Measurements from ENCODE around the gene ZNF81.
"Not testable (repeated sequence)": the region's sequence is repeated elsewhere in the genome, so short reads cannot be mapped to it uniquely, and the experiment has no call there.

The ZNF81 gene

DNA sequence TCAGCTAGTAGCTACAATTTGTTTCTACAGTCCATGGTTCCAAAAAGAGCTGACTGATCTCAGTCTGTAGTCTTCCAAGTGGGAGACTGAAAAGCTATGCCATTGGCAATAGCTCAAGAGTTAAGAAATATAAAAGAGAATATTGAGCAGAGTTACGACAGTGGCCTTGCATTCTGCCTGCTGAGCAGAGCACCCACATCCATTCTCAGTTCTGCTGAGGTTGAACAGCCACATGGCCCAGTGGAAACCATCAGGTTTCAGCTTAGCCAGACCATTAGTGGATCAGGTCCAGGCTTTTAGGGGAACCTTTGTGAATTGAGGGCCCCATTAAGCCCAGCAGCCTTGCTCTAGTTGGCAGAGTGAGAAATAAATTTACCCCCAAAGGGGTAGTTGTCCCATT, 28.1 kb downstream of the ZNF81 start:
- no peaks in the 10 kb centered on the region for H3K4me1 Mint-ChIP-seq (ENCODE audit: low read depth)
- no peak overlapping the region for H3K27ac Mint-ChIP-seq
- peaks cover 15% of the 10 kb centered on the region for H3K36me3 Mint-ChIP-seq
- H3K9me3 Mint-ChIP-seq (ENCODE audit: low read depth): no peaks in the 10 kb centered on the region
- H3K4me3 Mint-ChIP-seq: no peak overlapping the region
- no peaks in the 10 kb centered on the region for H3K27me3 Mint-ChIP-seq

DNA sequence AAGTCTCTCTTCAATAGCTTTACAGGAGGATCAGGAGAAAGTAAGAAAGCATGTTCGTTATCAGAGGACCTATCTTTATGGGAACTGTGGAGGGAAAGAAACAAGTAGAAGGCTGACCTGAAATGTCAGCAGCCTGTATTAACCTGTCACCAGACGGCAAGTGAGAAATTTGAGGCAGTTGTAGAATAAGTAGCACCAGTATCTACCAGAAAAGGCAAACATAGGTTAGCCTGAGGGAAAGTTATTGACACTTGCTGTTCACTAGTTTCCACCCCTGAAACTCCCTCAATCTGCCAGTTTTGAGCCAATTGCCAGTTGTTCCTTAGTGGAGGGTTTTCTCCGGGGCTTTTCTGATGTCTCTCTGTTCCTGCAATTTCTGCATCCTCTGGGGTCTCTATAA, 36.4 kb downstream of the ZNF81 start:
- Mint-ChIP-seq H3K27ac (no peak overlapping the region), H3K27me3 (no peaks in the 10 kb centered on the region), H3K9me3 (ENCODE audit: low read depth) (no peaks in the 10 kb centered on the region), H3K4me3 (no peak overlapping the region), H3K36me3 (peaks cover 29% of the 10 kb centered on the region), H3K4me1 (ENCODE audit: low read depth) (no peaks in the 10 kb centered on the region)

DNA sequence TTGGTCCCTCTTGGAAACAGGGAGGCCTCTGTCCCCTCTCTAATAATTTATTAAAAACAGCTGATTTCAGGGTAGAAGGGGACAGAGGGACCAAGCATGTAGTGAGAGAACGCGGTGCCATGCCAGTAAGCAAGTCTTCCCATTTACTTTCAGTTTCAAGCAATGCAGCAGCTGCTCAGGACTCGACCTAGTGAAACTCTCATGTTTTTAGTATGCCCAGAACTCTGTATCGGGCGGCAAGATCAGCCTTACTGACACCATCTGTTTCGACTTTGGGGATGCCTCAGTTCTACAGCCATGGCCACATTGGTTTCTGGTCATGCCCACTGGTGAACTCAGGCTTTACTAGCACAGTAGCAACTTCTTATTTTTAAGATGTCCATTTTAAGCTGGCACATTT, 40.6 kb downstream of the ZNF81 start:
- Mint-ChIP-seq H3K27me3 (no peaks in the 10 kb centered on the region), H3K4me3 (no peak overlapping the region), H3K4me1 (ENCODE audit: low read depth) (peaks cover 2% of the 10 kb centered on the region), H3K36me3 (peaks cover 17% of the 10 kb centered on the region), H3K9me3 (ENCODE audit: low read depth) (no peaks in the 10 kb centered on the region), H3K27ac (no peak overlapping the region)

DNA sequence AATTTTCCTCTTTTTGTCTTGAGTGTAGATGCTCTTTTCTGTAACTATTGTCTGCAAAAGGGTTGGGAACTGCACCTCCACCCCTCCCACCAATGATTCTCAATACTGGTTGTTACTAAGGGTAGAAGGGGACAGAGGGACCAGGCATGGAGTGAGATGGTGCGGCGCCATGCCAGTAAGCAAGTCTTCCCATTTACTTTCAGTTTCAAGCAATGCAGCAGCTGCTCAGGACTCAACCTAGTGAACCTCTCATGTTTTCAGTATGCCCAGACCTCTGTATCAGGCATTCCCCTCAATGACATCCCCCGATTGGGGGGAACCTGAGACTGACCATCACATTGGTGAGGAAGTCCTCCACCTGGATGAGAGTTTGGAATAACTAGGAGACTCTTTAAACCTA, 41.5 kb downstream of the ZNF81 start:
- H3K27ac Mint-ChIP-seq: no peak overlapping the region
- peaks cover 13% of the 10 kb centered on the region for H3K36me3 Mint-ChIP-seq
- peaks cover 2% of the 10 kb centered on the region for H3K4me1 Mint-ChIP-seq (ENCODE audit: low read depth)
- H3K4me3 Mint-ChIP-seq: no peak overlapping the region
- H3K9me3 Mint-ChIP-seq (ENCODE audit: low read depth): no peaks in the 10 kb centered on the region
- H3K27me3 Mint-ChIP-seq: no peaks in the 10 kb centered on the region

DNA sequence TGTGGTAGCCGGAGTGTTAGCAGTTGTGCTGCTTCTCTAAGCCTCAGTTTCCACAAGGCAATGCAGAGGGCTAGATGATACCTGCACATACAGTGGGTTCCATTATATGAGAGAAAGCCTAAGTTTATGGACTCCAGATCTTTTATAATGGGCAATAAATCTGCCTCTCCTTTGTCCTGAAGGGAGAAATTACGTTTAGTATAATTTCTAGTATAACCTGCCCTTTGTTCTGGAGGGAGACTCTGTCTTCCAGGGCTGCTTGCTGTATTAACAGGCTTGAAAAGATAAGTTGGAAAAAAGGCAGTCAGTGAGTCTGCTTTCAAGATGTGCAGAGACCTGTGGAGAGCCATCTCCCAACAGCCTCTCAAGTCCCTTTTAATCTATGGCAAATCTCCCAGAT, 42.8 kb downstream of the ZNF81 start:
- Mint-ChIP-seq H3K9me3 (ENCODE audit: low read depth) (no peaks in the 10 kb centered on the region), H3K36me3 (peaks cover 8% of the 10 kb centered on the region), H3K27me3 (no peaks in the 10 kb centered on the region), H3K27ac (no peak overlapping the region), H3K4me3 (no peak overlapping the region), H3K4me1 (ENCODE audit: low read depth) (peaks cover 2% of the 10 kb centered on the region)

DNA sequence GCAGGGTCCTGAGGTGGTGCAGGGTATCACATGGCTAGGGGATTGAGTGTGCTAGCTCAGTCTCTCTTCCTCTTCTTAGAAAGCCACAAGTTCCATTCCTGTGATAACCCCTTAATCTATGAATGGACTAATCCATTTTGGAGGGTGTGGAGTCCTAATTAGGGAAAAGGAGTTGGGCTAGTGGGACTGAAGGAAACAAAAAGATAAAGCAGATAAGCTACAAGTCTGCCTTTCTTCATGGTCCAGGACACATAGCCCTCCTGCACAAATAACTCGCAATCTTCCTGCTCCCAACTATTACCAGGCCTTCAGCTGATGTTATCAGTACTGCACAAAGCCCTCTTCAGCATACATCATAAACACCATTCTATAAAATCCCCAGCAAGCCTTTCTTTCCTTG, 44.2 kb downstream of the ZNF81 start:
- Mint-ChIP-seq H3K4me3 (no peak overlapping the region), H3K36me3 (peaks cover 6% of the 10 kb centered on the region), H3K27me3 (no peaks in the 10 kb centered on the region), H3K27ac (no peak overlapping the region), H3K4me1 (ENCODE audit: low read depth) (peaks cover 2% of the 10 kb centered on the region), H3K9me3 (ENCODE audit: low read depth) (no peaks in the 10 kb centered on the region)

DNA sequence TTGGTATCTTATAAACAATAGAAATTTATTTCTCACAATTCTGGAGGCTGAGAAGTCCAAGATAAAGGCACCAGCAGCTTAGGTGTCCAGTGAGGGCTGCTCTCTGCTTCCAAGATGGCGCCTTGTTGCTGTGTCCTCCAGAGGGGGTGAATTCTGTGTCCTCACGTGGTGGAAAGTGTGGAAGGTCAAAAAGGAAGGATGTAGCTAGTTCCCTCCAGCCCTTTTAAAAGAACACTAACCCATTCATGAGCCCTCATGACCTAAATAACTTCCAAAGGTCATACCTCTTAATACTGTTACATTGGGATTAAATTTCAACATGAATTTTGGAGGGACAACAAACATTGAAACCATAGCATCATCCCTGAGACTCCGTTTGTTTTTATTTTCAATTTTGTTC, 48.8 kb downstream of the ZNF81 start:
- H3K4me3 Mint-ChIP-seq: no peak overlapping the region
- peaks cover 2% of the 10 kb centered on the region for H3K4me1 Mint-ChIP-seq (ENCODE audit: low read depth)
- H3K9me3 Mint-ChIP-seq (ENCODE audit: low read depth): no peaks in the 10 kb centered on the region
- no peaks in the 10 kb centered on the region for H3K27me3 Mint-ChIP-seq
- H3K27ac Mint-ChIP-seq: no peak overlapping the region
- H3K36me3 Mint-ChIP-seq: peaks cover 21% of the 10 kb centered on the region

DNA sequence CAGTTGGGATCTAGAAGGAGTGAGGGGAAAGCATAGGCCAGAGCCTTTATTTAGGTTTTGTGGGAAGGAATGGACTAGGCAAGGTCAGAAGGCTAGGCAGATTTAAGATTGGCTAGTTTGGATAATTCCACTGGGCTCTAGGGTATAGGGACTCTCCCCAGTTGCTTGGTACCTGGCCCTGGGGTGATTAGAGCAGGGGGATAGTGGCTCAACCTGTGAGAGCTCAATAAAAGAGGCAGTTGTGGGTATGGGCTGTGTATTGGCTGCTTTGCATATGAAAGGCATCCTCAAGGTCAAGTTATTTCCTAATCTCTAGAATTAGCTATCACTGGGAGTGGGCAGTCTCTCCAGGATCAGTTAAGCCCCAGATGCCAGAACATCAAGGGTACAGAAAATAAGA, 61.3 kb downstream of the ZNF81 start:
- peaks cover 26% of the 10 kb centered on the region for H3K36me3 Mint-ChIP-seq

DNA sequence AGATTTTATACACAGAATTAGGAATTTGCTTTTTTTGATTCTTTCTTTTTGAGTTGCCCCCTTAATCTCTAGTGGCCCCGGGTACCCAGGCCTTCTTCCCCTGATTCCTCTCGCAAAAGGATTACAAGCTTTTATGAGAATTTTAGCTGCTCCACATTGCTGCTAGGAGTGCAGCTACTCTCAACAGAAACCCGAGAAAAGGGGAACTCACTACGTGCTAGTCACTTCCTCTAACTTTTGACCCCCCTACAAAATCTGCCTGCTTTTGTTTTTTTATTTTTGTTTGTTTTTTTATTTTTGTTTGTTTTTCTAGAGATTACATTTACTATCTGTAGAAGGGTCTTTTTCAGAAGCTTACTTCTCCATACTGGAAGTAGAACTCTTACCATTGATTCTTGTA, 64.1 kb downstream of the ZNF81 start:
- Mint-ChIP-seq H3K4me1 (ENCODE audit: low read depth) (no peaks in the 10 kb centered on the region), H3K27ac (no peak overlapping the region), H3K36me3 (peaks cover 21% of the 10 kb centered on the region)

More for the DNA sequence above, 61.3 kb downstream of the ZNF81 start:
- H3K9me3 Mint-ChIP-seq (ENCODE audit: low read depth): no peaks in the 10 kb centered on the region
- H3K27me3 Mint-ChIP-seq: no peaks in the 10 kb centered on the region
- no peak overlapping the region for H3K4me3 Mint-ChIP-seq
- no peaks in the 10 kb centered on the region for H3K4me1 Mint-ChIP-seq (ENCODE audit: low read depth)
- no peak overlapping the region for H3K27ac Mint-ChIP-seq

DNA sequence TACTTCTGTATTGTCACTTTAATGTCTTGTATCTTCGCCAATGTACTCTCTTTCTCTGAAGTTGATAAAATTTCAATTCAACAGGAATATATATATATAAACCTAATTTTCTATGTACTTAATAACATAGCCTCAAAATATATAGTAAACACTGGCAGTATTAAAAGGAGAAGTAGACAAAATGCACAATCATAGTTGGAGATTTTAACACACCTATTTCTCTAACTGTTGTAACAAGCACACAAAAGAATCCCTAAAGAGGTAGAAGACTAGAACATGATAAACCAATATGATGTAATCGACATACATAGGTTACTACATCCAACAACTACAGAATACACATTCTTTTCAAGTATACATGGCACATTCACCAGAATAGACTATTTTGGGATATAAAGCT, 65.5 kb downstream of the ZNF81 start:
- Mint-ChIP-seq H3K27me3 (no peaks in the 10 kb centered on the region), H3K36me3 (peaks cover 16% of the 10 kb centered on the region), H3K27ac (no peak overlapping the region), H3K4me1 (ENCODE audit: low read depth) (no peaks in the 10 kb centered on the region), H3K9me3 (ENCODE audit: low read depth) (no peaks in the 10 kb centered on the region), H3K4me3 (no peak overlapping the region)

More for the DNA sequence above, 64.1 kb downstream of the ZNF81 start:
- Mint-ChIP-seq H3K9me3 (ENCODE audit: low read depth) (no peaks in the 10 kb centered on the region), H3K4me3 (no peak overlapping the region), H3K27me3 (no peaks in the 10 kb centered on the region)

DNA sequence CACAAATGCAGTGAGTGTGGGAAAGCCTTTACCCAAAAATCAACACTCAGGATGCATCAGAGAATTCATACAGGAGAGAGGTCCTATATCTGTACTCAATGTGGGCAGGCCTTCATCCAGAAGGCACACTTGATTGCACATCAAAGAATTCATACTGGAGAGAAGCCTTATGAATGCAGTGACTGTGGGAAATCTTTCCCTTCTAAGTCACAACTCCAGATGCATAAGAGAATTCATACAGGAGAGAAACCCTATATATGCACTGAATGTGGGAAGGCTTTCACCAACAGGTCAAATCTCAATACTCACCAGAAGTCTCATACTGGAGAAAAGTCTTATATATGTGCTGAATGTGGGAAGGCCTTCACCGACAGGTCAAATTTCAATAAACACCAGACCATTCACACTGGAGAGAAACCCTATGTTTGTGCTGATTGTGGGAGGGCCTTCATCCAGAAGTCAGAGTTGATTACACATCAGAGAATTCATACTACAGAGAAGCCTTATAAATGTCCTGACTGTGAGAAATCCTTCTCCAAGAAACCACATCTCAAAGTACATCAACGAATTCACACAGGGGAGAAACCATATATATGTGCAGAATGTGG, 79.3 kb downstream of the ZNF81 start:
- H3K9me3 Mint-ChIP-seq (ENCODE audit: low read depth): peaks cover 9% of the 10 kb centered on the region
- H3K27me3 Mint-ChIP-seq: no peaks in the 10 kb centered on the region
- H3K27ac Mint-ChIP-seq: no peak overlapping the region
- no peak overlapping the region for H3K4me3 Mint-ChIP-seq
- H3K4me1 Mint-ChIP-seq (ENCODE audit: low read depth): no peaks in the 10 kb centered on the region
- H3K36me3 Mint-ChIP-seq: peaks cover 28% of the 10 kb centered on the region

DNA sequence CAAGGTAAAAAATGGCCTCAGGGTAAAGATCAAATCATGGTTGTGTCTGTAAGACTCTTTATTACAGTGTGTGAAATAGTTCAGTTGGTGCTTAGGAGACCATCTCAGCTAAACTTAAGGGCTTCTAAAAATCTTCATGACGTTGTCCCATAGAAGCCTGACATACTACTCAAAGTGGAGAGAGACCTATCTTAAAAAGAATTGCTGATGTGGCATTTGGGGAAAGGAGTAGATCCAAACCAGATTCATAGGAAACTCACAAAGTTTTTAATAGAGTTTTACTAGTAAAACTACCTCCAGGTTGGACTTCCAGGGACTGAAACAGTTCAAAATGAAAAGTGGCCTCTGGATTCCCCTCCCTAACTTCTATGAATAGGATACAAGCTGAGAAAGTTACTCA, 81.6 kb downstream of the ZNF81 start:
- Mint-ChIP-seq H3K27ac (no peak overlapping the region), H3K36me3 (peaks cover 29% of the 10 kb centered on the region), H3K9me3 (ENCODE audit: low read depth) (peaks cover 5% of the 10 kb centered on the region), H3K4me1 (ENCODE audit: low read depth) (no peaks in the 10 kb centered on the region), H3K27me3 (no peaks in the 10 kb centered on the region), H3K4me3 (no peak overlapping the region)

DNA sequence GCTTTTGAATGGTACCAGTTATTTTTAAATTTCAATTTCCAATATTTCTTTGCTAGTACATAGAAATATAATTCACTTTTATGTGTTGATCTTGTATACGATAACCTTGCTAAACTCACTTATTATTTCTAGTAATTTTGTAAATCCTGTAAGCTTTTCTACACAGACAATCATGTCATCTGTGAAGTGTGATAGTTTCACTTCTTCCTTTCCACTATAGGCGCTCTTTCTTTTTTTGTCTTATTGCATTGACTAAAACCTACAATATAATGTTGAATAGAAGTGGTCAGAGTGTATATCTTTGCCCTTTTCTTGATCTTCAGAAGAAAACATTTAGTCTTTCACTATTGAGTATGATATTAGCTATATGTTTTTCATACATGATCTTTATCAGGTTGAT, 90.5 kb downstream of the ZNF81 start:
- Mint-ChIP-seq H3K36me3 (no peaks in the 10 kb centered on the region), H3K4me1 (ENCODE audit: low read depth) (no peaks in the 10 kb centered on the region), H3K9me3 (ENCODE audit: low read depth) (no peaks in the 10 kb centered on the region), H3K27ac (no peak overlapping the region), H3K4me3 (no peak overlapping the region), H3K27me3 (no peaks in the 10 kb centered on the region)

DNA sequence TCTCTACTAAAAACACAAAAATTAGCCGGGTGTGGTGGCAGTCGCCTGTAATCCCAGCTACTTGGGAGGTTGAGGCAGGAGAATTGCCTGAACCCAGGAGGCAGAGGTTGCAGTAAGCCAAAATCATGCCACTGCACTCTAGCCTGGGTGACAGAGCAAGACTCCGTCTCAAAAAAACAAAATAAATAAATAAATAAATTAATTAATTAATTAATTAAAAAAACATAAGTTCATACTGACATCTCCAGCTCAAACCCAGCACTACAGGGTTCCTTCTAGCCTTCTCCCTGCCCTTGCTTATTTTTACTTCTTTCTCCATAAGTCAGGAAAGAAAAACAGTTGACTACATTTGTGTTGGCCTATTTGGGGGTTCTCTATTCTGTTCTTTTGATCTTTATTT, 95.3 kb downstream of the ZNF81 start:
- H3K27ac Mint-ChIP-seq; H3K4me1 Mint-ChIP-seq (ENCODE audit: low read depth); H3K27me3 Mint-ChIP-seq; H3K4me3 Mint-ChIP-seq; H3K9me3 Mint-ChIP-seq (ENCODE audit: low read depth); H3K36me3 Mint-ChIP-seq: not testable (repeated sequence)

DNA sequence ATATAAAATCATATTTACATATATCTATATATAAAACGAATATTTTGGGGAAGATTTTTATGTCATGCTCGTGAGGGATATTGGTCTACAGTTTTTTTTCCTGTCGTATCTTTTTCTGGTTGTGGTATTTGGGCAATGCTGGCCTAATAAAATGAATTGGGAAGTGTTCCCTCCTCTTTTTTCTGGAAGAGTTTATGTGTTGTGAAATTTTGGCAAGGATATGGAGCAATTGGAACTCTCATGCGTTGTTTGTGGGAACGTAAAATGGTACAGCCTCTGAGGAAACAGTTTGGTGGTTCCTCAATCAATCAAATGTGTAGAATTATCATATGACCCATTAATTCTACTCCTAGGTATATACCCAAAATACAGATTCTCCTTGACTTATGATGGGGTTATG, 97.2 kb downstream of the ZNF81 start:
- H3K36me3 Mint-ChIP-seq: no peaks in the 10 kb centered on the region
- peaks cover 10% of the 10 kb centered on the region for H3K4me1 Mint-ChIP-seq (ENCODE audit: low read depth)
- no peaks in the 10 kb centered on the region for H3K27me3 Mint-ChIP-seq
- no peak overlapping the region for H3K4me3 Mint-ChIP-seq
- H3K27ac Mint-ChIP-seq: no peak overlapping the region
- no peaks in the 10 kb centered on the region for H3K9me3 Mint-ChIP-seq (ENCODE audit: low read depth)

DNA sequence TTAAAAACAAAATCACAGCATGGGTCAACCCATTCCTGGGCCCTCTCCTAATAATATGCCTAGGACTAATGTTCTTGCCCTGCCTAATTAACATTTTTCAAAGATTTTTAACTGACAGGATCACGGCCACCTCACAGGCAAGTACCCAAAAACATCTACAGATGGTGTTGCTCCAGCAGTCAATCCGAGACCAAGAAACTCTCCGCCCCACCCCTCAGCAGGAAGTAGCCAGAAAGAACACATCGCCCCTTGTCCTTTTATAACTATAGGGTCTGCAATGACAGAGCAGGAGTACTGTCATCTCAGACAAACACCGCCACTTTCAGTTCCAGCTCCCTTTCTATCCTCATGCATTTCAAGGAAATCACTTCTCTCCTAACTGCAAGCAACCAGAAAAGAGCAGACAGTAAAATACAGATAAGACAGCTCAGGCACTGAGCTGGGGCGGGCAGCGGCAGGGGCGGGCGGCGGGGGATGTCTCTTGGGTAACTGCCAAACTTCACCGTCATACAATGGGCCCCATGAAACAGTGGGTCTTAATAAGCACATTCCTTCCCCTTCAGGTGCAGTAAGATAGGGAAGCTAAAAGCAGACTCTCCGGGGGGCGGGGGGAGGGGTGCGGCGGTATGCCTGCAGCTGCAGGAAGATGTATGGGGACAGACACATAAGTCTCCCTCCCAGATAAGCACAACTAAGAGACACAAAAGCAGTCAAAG, 99.7 kb downstream of the ZNF81 start:
- Mint-ChIP-seq H3K36me3 (no peaks in the 10 kb centered on the region), H3K27me3 (no peaks in the 10 kb centered on the region), H3K27ac (no peak overlapping the region), H3K4me3 (peak overlapping the region; percentile 83), H3K9me3 (ENCODE audit: low read depth) (no peaks in the 10 kb centered on the region), H3K4me1 (ENCODE audit: low read depth) (peaks cover 10% of the 10 kb centered on the region)

Data from activated naive CD8-positive, alpha-beta T cell (primary cell).